HepG2 (cell line): Measurements from ENCODE around the gene ZNF483. TPM values are rescaled to one million over a fixed set of nuclear protein-coding genes. Genes with fewer than 3 reads are reported as not detected.
A peak's percentile ranks its signal among the peaks of the same experiment; 100 is the strongest.

Experiments used
- CREB3 ChIP-seq: sonication (generic); formaldehyde crosslinking; IDR thresholded peaks from 2 replicates; pipeline ENCODE4 v1.5.0; 2020; ENCODE audit warnings: missing genetic modification reagents
- DZIP1 ChIP-seq: sonication (generic); formaldehyde crosslinking; IDR thresholded peaks from 2 replicates; pipeline ENCODE4 v1.5.0; 2020; ENCODE audit warnings: mild to moderate bottlenecking, missing genetic modification reagents
- EEA1 ChIP-seq: sonication (generic); formaldehyde crosslinking; IDR thresholded peaks from 2 replicates; pipeline ENCODE4 v1.5.1; 2020; ENCODE audit warnings: mild to moderate bottlenecking, missing genetic modification reagents, borderline replicate concordance
- ELK4 ChIP-seq: sonication (generic); formaldehyde crosslinking; IDR thresholded peaks from 2 replicates; pipeline ENCODE4 v1.9.0; 2021; ENCODE audit warnings: missing genetic modification reagents, borderline replicate concordance
- FOXP4 ChIP-seq: sonication (generic); formaldehyde crosslinking; IDR thresholded peaks from 2 replicates; pipeline ENCODE4 v1.4.0; 2020; ENCODE audit warnings: missing genetic modification reagents
- FUBP1 ChIP-seq: sonication (generic); formaldehyde crosslinking; IDR thresholded peaks from 2 replicates; pipeline ENCODE4 v1.5.1; 2020; ENCODE audit warnings: missing genetic modification reagents, mild to moderate bottlenecking, borderline replicate concordance
- GFI1 ChIP-seq: sonication (generic); formaldehyde crosslinking; IDR thresholded peaks from 2 replicates; pipeline ENCODE4 v1.5.0; 2020; ENCODE audit warnings: missing genetic modification reagents, mild to moderate bottlenecking, borderline replicate concordance
- HMG20A ChIP-seq: IDR thresholded peaks from 2 replicates; pipeline ENCODE4 v1.6.1; 2016; ENCODE audit warnings: borderline replicate concordance
- MED8 ChIP-seq: sonication (generic); formaldehyde crosslinking; IDR thresholded peaks from 2 replicates; pipeline ENCODE4 v1.8.1; 2023; ENCODE audit warnings: mild to moderate bottlenecking, missing genetic modification reagents; ENCODE audit not compliant: insufficient replicate concordance
- NCOA1 ChIP-seq: sonication (generic); formaldehyde crosslinking; IDR thresholded peaks from 2 replicates; pipeline ENCODE4 v1.9.0; 2021; ENCODE audit warnings: missing genetic modification reagents
- ZFP36L2 ChIP-seq: sonication (generic); formaldehyde crosslinking; IDR thresholded peaks from 2 replicates; pipeline ENCODE4 v1.4.0; 2020; ENCODE audit warnings: missing genetic modification reagents
- ZGPAT ChIP-seq: IDR thresholded peaks from 2 replicates; pipeline ENCODE4 v1.6.1; 2016; ENCODE audit warnings: mild to moderate bottlenecking
- ZNF264 ChIP-seq: sonication (generic); formaldehyde crosslinking; IDR thresholded peaks from 2 replicates; pipeline ENCODE4 v1.4.0; 2020; ENCODE audit warnings: missing genetic modification reagents
- ZNF430 ChIP-seq: sonication (generic); formaldehyde crosslinking; IDR thresholded peaks from 2 replicates; pipeline ENCODE4 v1.9.0; 2021; ENCODE audit warnings: mild to moderate bottlenecking, missing genetic modification reagents
- ZNF879 ChIP-seq: sonication (generic); formaldehyde crosslinking; IDR thresholded peaks from 2 replicates; pipeline ENCODE4 v1.8.1; 2023; ENCODE audit warnings: missing genetic modification reagents
- polyA plus RNA-seq, 8 experiments: library from polyadenylated mRNA; depleted of rRNA in 3 of 8; stranded (reverse) in 7 of 8; unstranded in 1 of 8; fragments of >200 nt; fragmentation: Illumina TruSeq in 4 of 8; extraction: Trizol in 4 of 8; gene quantifications; 2 replicates each; pipeline versions ENCODE4 v1.2.1 to v1.2.3, GENCODE V29; 2011 to 2016; ENCODE audit warnings: low read depth in 4 of 8, missing spikeins in 1 of 8, mixed read lengths in 1 of 8; ENCODE audit not compliant: insufficient read depth in 1 of 8
- total RNA-seq, 5 experiments: library from RNA; depleted of rRNA; stranded (reverse); fragments of >200 nt; fragmentation: Illumina TruSeq; extraction: Trizol; gene quantifications; 2 replicates each; pipeline ENCODE4 v1.2.3, GENCODE V29; 2016; ENCODE audit warnings: low read depth in 1 of 5

The ZNF483 gene
- total and polyA plus RNA-seq, 2 of the 13 experiments (the other 11 are each of a cell fraction or from before 2014, with no cell fraction given): 2.0 to 9.5 TPM

- TF ChIP-seq ELK4 (CRISPR knock-in tag) (no peak), ZNF430 (CRISPR knock-in tag) (no peak), CREB3 (CRISPR knock-in tag) (no peak), ZNF879 (CRISPR knock-in tag) (no peak), ZFP36L2 (CRISPR knock-in tag) (no peak), ZGPAT (CRISPR knock-in tag) (no peak), NCOA1 (no peak), HMG20A (no peak), EEA1 (CRISPR knock-in tag) (no peak), ZNF264 (0 out of 2 replicates have a peak, but pooled peaks have one; percentile 19), GFI1 (0 out of 2 replicates have a peak, but pooled peaks have one; percentile 25), DZIP1 (CRISPR knock-in tag) (no peak), MED8 (no peak), FOXP4 (CRISPR knock-in tag) (no peak; the same call in 1 of the 2 replicates), FUBP1 (CRISPR knock-in tag) (no peak)
These were observed 73.1 kb downstream of the ZNF483 start (continued) for GRCh38 chr9:111597852-111598732.
